ENCODE results near the gene UTS2B. TPM values are rescaled to one million over a fixed set of nuclear protein-coding genes. Genes with fewer than 3 reads are reported as not detected.

The UTS2B gene
- total and polyA plus RNA-seq, 9 of the 15 experiments (the other 6 are each of a cell fraction or from before 2014, with no cell fraction given) = 0.06 TPM; not detected in 8

DNA sequence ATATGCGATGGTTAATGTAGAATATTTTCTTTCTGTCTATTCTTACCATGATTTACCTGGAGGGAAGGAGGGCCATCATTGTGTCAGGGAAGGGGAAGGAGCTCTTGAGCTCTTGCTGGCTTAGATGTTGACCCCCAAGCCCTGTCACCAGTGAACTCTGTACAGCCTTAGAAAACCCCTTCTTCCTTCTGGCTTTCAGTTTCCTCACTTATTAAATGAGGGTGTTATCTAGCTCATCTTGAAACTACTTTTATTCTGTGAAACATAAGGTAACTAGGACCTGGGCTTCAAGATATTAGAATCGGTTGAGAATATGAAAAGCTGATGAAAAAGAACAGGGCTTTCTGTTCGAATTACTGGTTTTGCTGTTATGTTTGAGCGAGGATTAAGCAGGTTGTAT lies 25.1 kb upstream of the UTS2B start:
- Histone ChIP-seq H3K27me3 (ENCODE audit: control insufficient read depth in 2 of 2, insufficient read depth in 2 of 2, low read length in 2 of 2) (no peaks in the 10 kb centered on the region), H3K79me2 (ENCODE audit: control insufficient read depth, insufficient read depth, low read length) (peaks cover 15% of the 10 kb centered on the region)

DNA sequence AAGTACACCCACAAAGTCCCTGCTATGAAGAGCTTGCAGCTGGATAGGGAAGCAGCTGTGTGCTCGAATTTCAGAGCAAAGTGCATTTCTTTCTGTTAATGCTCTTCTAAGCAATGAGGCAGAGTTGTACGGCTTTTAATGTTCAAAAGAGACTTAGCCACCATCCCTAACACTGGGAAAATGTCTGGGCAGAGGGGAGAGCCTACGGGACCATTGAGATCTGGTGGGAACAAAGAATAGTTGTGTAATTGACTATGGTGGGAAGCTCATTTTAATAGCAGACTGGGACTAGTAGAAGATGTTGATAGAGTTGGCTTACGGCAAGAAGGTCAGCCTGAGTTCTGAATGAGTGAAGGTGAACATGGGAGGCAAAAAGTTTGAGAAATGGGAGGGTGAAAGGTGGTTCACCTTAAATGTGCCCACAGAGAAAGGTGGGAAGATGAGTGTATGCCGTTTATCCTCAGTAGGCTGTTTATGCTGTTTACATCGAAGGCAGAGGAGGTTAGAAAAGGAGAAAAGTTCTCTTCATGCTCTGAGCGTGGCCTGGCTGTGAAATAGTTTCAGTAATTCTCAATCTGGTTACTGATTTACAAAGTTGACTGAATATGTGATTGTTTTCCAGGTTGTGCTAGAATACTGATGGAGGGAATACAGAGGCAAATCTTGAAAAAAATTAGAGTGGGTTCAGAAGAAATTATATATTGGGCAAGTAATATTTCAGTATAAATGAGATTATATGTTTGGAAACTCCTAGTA lies 22.9 kb upstream of the UTS2B start:
- in situ Hi-C loops (cut with MboI) = no loop called here
- no peaks in the 10 kb centered on the region for H3K4me1 ChIP-seq (replicated peaks in 1 of 2; ENCODE audit: control insufficient read depth in 2 of 2, insufficient read depth in 2 of 2, low read length in 2 of 2)
- CTCF ChIA-PET (ENCODE audit: low intra/inter-chr PET ratio) = no interaction called here
- no peak overlapping the region for H3K4me3 ChIP-seq
- H3K79me2 ChIP-seq (ENCODE audit: control insufficient read depth, insufficient read depth, low read length) = peaks cover 15% of the 10 kb centered on the region
- WGBS (ENCODE audit: insufficient coverage, low coverage, missing lambda C conversion rate) = no CpG with 5 or more reads among the region's 7 CpGs
- intact Hi-C loops (cut with micrococcal nuclease) = no loop called here
- no peak overlapping the region for H3K9ac ChIP-seq (ENCODE audit: insufficient read depth in 1 of 2, low read depth in 2 of 2, low read length in 2 of 2)
- H3K27me3 ChIP-seq (ENCODE audit: control insufficient read depth in 2 of 2, insufficient read depth in 2 of 2, low read length in 2 of 2) = no peaks in the 10 kb centered on the region
- H3K9me1 ChIP-seq (ENCODE audit: control insufficient read depth, insufficient read depth, low read length) = no peaks in the 10 kb centered on the region
- H3K27ac ChIP-seq (ENCODE audit: extremely low read depth, low read depth, low read length) = no peak overlapping the region
- ATAC-seq (no peak), FAIRE-seq (no peak), DNase-seq (ENCODE audit: extremely low read depth in 1 of 4, low spot score in 3 of 4) (no peak)
- peaks cover 11% of the 10 kb centered on the region; the same call in 2 of the 3 replicates for H3K36me3 ChIP-seq (ENCODE audit: control insufficient read depth, insufficient read depth, low read length)
- H3K9me3 ChIP-seq (replicated peaks; ENCODE audit: control insufficient read depth, insufficient read depth, low read depth, low read length) = no peaks in the 10 kb centered on the region
- no peaks in the 10 kb centered on the region for H4K20me1 ChIP-seq (replicated peaks; ENCODE audit: control insufficient read depth, insufficient read depth, low read length)
- H2AFZ ChIP-seq (ENCODE audit: low read depth, low read length) = no peak overlapping the region
- no peak overlapping the region for H3K4me2 ChIP-seq (ENCODE audit: insufficient read depth, low read length)
- no TSS peak for BruUV-seq (replicated peaks)
- POLR2A ChIA-PET = interaction anchor here (1.7 to 3.7 kb wide), 2 partner anchors 8 to 13 kb away, joined by 4 to 18 read pairs; no protein-coding TSS in a partner anchor
- TF ChIP-seq SUPT5H (IDR thresholded peaks at IDR 0.05) (no peak), CEBPG (CRISPR knock-in tag; IDR thresholded peaks at IDR 0.05) (no peak), CEBPG (tag; conservative IDR thresholded peaks at IDR 0.05 in 1 of 2, IDR thresholded peaks at IDR 0.05 in 1 of 2) (no peak), ETV5 (CRISPR knock-in tag; IDR thresholded peaks at IDR 0.05; ENCODE audit: low read depth) (no peak), MAFK (IDR thresholded peaks at IDR 0.05; ENCODE audit: low read length) (no peak), RFX7 (CRISPR knock-in tag; IDR thresholded peaks at IDR 0.05) (no peak), PURB (CRISPR knock-in tag; IDR thresholded peaks at IDR 0.05; ENCODE audit: low read depth) (no peak), KHSRP (IDR thresholded peaks at IDR 0.05) (no peak)
- TF ChIP-seq, protein P1, sequence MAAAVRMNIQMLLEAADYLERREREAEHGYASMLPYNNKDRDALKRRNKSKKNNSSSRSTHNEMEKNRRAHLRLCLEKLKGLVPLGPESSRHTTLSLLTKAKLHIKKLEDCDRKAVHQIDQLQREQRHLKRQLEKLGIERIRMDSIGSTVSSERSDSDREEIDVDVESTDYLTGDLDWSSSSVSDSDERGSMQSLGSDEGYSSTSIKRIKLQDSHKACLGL (CRISPR knock-in tag; IDR thresholded peaks at IDR 0.05; ENCODE audit: borderline replicate concordance, poor library complexity, severe bottlenecking) = no peak
- TF ChIP-seq, protein P2, sequence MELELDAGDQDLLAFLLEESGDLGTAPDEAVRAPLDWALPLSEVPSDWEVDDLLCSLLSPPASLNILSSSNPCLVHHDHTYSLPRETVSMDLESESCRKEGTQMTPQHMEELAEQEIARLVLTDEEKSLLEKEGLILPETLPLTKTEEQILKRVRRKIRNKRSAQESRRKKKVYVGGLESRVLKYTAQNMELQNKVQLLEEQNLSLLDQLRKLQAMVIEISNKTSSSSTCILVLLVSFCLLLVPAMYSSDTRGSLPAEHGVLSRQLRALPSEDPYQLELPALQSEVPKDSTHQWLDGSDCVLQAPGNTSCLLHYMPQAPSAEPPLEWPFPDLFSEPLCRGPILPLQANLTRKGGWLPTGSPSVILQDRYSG (tag; conservative IDR thresholded peaks at IDR 0.05; ENCODE audit: low read depth) = no peak
- TF ChIP-seq, protein P3, sequence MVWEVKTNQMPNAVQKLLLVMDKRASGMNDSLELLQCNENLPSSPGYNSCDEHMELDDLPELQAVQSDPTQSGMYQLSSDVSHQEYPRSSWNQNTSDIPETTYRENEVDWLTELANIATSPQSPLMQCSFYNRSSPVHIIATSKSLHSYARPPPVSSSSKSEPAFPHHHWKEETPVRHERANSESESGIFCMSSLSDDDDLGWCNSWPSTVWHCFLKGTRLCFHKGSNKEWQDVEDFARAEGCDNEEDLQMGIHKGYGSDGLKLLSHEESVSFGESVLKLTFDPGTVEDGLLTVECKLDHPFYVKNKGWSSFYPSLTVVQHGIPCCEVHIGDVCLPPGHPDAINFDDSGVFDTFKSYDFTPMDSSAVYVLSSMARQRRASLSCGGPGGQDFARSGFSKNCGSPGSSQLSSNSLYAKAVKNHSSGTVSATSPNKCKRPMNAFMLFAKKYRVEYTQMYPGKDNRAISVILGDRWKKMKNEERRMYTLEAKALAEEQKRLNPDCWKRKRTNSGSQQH (CRISPR knock-in tag; IDR thresholded peaks at IDR 0.05) = no peak

More for the DNA sequence above, 25.1 kb upstream of the UTS2B start:
- Histone ChIP-seq H3K36me3 (ENCODE audit: control insufficient read depth, insufficient read depth, low read length) (peaks cover 33% of the 10 kb centered on the region), H2AFZ (ENCODE audit: low read depth, low read length) (no peak overlapping the region), H3K9me3 (replicated peaks; ENCODE audit: control insufficient read depth, insufficient read depth, low read depth, low read length) (no peaks in the 10 kb centered on the region), H3K9me1 (ENCODE audit: control insufficient read depth, insufficient read depth, low read length) (no peaks in the 10 kb centered on the region), H3K9ac (ENCODE audit: insufficient read depth in 1 of 2, low read depth in 2 of 2, low read length in 2 of 2) (no peak overlapping the region), H3K4me3 (no peak overlapping the region), H3K4me1 (replicated peaks in 1 of 2; ENCODE audit: control insufficient read depth in 2 of 2, insufficient read depth in 2 of 2, low read length in 2 of 2) (no peaks in the 10 kb centered on the region), H3K27ac (ENCODE audit: extremely low read depth, low read depth, low read length) (no peak overlapping the region), H3K4me2 (ENCODE audit: insufficient read depth, low read length) (no peak overlapping the region), H4K20me1 (replicated peaks; ENCODE audit: control insufficient read depth, insufficient read depth, low read length) (no peaks in the 10 kb centered on the region)
- no TSS peak for BruUV-seq (replicated peaks)
- CTCF ChIA-PET (ENCODE audit: low intra/inter-chr PET ratio) = no interaction called here
- no peak for FAIRE-seq
- intact Hi-C loops (cut with micrococcal nuclease) = no loop called here
- POLR2A ChIA-PET = interaction anchor here (1.5 to 3.7 kb wide), 3 partner anchors 10 to 14 kb away, joined by 4 to 18 read pairs (median 8); no protein-coding TSS in a partner anchor
- no peak for ATAC-seq
- 83% methylated on average over 4 of the region's 4 CpGs for WGBS (ENCODE audit: insufficient coverage, low coverage, missing lambda C conversion rate)
- TF ChIP-seq ARID2 (IDR thresholded peaks at IDR 0.05) = no peak
- TF ChIP-seq SREBF1 (IDR thresholded peaks at IDR 0.05; ENCODE audit: borderline replicate concordance, low read depth, low read length) = no peak
- no peak for TF ChIP-seq ILF3 (IDR thresholded peaks at IDR 0.05; ENCODE audit: borderline replicate concordance)
- TF ChIP-seq SIN3A (IDR thresholded peaks at IDR 0.05; ENCODE audit: borderline replicate concordance in 2 of 2, control insufficient read depth in 1 of 2, low read depth in 2 of 2, low read length in 2 of 2) = no peak
- DNase-seq (ENCODE audit: extremely low read depth in 1 of 4, low spot score in 3 of 4) = no peak
- in situ Hi-C loops (cut with MboI) = no loop called here

All from K562 (cell line).